ENCODE data around the gene CREG2. TPM values are rescaled to one million over a fixed set of nuclear protein-coding genes. Genes with fewer than 3 reads are reported as not detected.

Gene CREG2
- total and polyA plus RNA-seq, 7 donors, result 0.04 to 0.34 (median 0.10) TPM; not detected in 3

- intact Hi-C loops (cut with DNase I), result no loop called here
- H3K36me3 ChIP-seq (ENCODE audit: insufficient read depth in 1 of 2, low read depth in 1 of 2), result no peaks in the 10 kb centered on the region
Observed at GRCh38 chr2:101398116-101398821, 11.0 kb upstream of the CREG2 start.

GRCh38 chr2:101396316-101396717 is 9.0 kb upstream of the CREG2 start:
- peak in 1 of 4 donors; percentile 48 for ATAC-seq
- Histone ChIP-seq H3K9me3 (no peaks in the 10 kb centered on the region), H3K4me3 (no peak overlapping the region), H3K27ac (no peak overlapping the region), H3K4me1 (no peaks in the 10 kb centered on the region), H3K36me3 (ENCODE audit: insufficient read depth in 1 of 2, low read depth in 1 of 2) (no peaks in the 10 kb centered on the region), H3K27me3 (ENCODE audit: insufficient read depth in 3 of 3, low read length in 2 of 3) (peaks cover 0 to 31% (median 3%) of the 10 kb centered on the region in 3 donors)
- no peak for TF ChIP-seq CTCF (IDR thresholded peaks at IDR 0.05)
- DNase-seq, result no peak
- intact Hi-C loops (cut with DNase I), result no loop called here
- 72 to 89% (median 85%) methylated on average over 2 of the region's 2 CpGs for WGBS, 3 donors

More at GRCh38 chr2:101398116-101398821, 11.0 kb upstream of the CREG2 start:
- DNase-seq (no peak), ATAC-seq (no peak)
- 73 to 79% (median 76%) methylated on average over 10 of the region's 10 CpGs for WGBS, 3 donors
- TF ChIP-seq CTCF (IDR thresholded peaks at IDR 0.05), result no peak
- Histone ChIP-seq H3K4me3 (no peak overlapping the region), H3K27ac (no peak overlapping the region), H3K4me1 (no peaks in the 10 kb centered on the region), H3K27me3 (ENCODE audit: insufficient read depth in 3 of 3, low read length in 2 of 3) (peaks cover 0 to 28% (median 0%) of the 10 kb centered on the region in 3 donors), H3K9me3 (no peaks in the 10 kb centered on the region)

GRCh38 chr2:101395545-101396315 is 8.4 kb upstream of the CREG2 start:
- intact Hi-C loops (cut with DNase I), result no loop called here
- H3K27me3 ChIP-seq (ENCODE audit: insufficient read depth in 3 of 3, low read length in 2 of 3), result peaks cover 0 to 29% (median 3%) of the 10 kb centered on the region in 3 donors
- no peak for TF ChIP-seq CTCF (IDR thresholded peaks at IDR 0.05)
- H3K36me3 ChIP-seq (ENCODE audit: insufficient read depth in 1 of 2, low read depth in 1 of 2), result no peaks in the 10 kb centered on the region
- no peak for DNase-seq
- H3K9me3 ChIP-seq, result no peaks in the 10 kb centered on the region
- WGBS, 3 donors, result 85 to 93% (median 91%) methylated on average over 6 of the region's 6 CpGs
- no peak overlapping the region for H3K4me3 ChIP-seq
- H3K4me1 ChIP-seq, result no peaks in the 10 kb centered on the region
- ATAC-seq, result no peak
- H3K27ac ChIP-seq, result no peak overlapping the region

GRCh38 chr2:101388232-101388631 is 929 bp upstream of the CREG2 start:
- ATAC-seq, result no peak
- WGBS, 3 donors, result 37 to 43% (median 40%) methylated on average over 4 of the region's 4 CpGs
- H3K36me3 ChIP-seq (ENCODE audit: insufficient read depth in 1 of 2, low read depth in 1 of 2), result no peaks in the 10 kb centered on the region
- H3K27me3 ChIP-seq (ENCODE audit: insufficient read depth in 3 of 3, low read length in 2 of 3), result peaks cover 0 to 69% (median 11%) of the 10 kb centered on the region in 3 donors
- H3K4me3 ChIP-seq, result no peak overlapping the region
- H3K4me1 ChIP-seq, result peaks cover 9% of the 10 kb centered on the region
- H3K27ac ChIP-seq, result no peak overlapping the region
- no peak for TF ChIP-seq CTCF (IDR thresholded peaks at IDR 0.05)
- intact Hi-C loops (cut with DNase I), result no loop called here
- no peak for DNase-seq
- no peaks in the 10 kb centered on the region for H3K9me3 ChIP-seq
